OCI-LY1 (cell line): ENCODE measurements around the gene GPR21.

Experiments used
- EZH2 ChIP-seq: fragments of 200-600 bp; sonication (generic), shearing (Covaris generic); IDR thresholded peaks from 2 replicates; pipeline ENCODE4 v1.8.0; 2017; ENCODE audit warnings: borderline replicate concordance, mixed run types, mild to moderate bottlenecking, antibody characterized with exemption, low read length, moderate library complexity, mixed read lengths
- TF ChIP-seq, protein P1 (sequence below): fragments of 200-600 bp; sonication (generic), shearing (Covaris generic); IDR thresholded peaks from 2 replicates; pipeline ENCODE4 v1.5.1; 2017; ENCODE audit warnings: mild to moderate bottlenecking, antibody characterized with exemption, low read length, moderate library complexity, mixed read lengths

GRCh38 chr9:123080444-123080843, 47.0 kb downstream of the GPR21 start:
- TF ChIP-seq, protein P1, sequence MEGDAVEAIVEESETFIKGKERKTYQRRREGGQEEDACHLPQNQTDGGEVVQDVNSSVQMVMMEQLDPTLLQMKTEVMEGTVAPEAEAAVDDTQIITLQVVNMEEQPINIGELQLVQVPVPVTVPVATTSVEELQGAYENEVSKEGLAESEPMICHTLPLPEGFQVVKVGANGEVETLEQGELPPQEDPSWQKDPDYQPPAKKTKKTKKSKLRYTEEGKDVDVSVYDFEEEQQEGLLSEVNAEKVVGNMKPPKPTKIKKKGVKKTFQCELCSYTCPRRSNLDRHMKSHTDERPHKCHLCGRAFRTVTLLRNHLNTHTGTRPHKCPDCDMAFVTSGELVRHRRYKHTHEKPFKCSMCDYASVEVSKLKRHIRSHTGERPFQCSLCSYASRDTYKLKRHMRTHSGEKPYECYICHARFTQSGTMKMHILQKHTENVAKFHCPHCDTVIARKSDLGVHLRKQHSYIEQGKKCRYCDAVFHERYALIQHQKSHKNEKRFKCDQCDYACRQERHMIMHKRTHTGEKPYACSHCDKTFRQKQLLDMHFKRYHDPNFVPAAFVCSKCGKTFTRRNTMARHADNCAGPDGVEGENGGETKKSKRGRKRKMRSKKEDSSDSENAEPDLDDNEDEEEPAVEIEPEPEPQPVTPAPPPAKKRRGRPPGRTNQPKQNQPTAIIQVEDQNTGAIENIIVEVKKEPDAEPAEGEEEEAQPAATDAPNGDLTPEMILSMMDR: no peak
- no peak for TF ChIP-seq EZH2
